Neural cell (in vitro differentiated cells): ENCODE measurements around the gene GPR84.

ENCODE experiments used
- CTCF ChIP-seq: fragments of 450-650 bp; IDR thresholded peaks from 2 replicates; pipeline ENCODE4 v1.5.1; 2014; ENCODE audit warnings: antibody characterized with exemption, mild to moderate bottlenecking, moderate library complexity; ENCODE audit not compliant: poor library complexity, severe bottlenecking
- EP300 ChIP-seq: fragments of 450-650 bp; conservative IDR thresholded peaks from 2 replicates; pipeline ENCODE4 v1.6.1; 2014; ENCODE audit warnings: antibody characterized with exemption, mild to moderate bottlenecking, moderate library complexity; ENCODE audit not compliant: poor library complexity, severe bottlenecking
- EZH2 ChIP-seq: fragments of 200-600, 300-800 bp; shearing (Covaris generic), sonication (generic); IDR thresholded peaks from 2 replicates; pipeline ENCODE4 v1.6.1; 2014; ENCODE audit warnings: antibody characterized with exemption, low read length, borderline replicate concordance, mild to moderate bottlenecking; ENCODE audit not compliant: insufficient read depth, poor library complexity, severe bottlenecking

GRCh38 chr12:54358191-54358944 is 5.9 kb downstream of the GPR84 start:
- TF ChIP-seq CTCF: no peak
- no peak for TF ChIP-seq EZH2
- TF ChIP-seq EP300: no peak
